Mesenchymal stem cell (in vitro differentiated cells and primary cell): ENCODE measurements around the gene BTG4.

Experiments used
- DNase-seq: peaks from one replicate; pipeline ENCODE4 v3.0.0-alpha.2; 2013
- H2AFZ ChIP-seq: one replicate; pipeline ENCODE4 v1.6.1; 2013; ENCODE audit warnings: low read depth, mild to moderate bottlenecking, control low read depth, inconsistent platforms, low read length, moderate library complexity
- H2AK5ac ChIP-seq: 2 replicates; pipeline ENCODE4 v1.6.1; 2013; ENCODE audit warnings: low read length, moderate library complexity, mild to moderate bottlenecking, inconsistent platforms; ENCODE audit not compliant: severe bottlenecking
- H2BK120ac ChIP-seq: one replicate; pipeline ENCODE4 v1.6.1; 2013; ENCODE audit warnings: low read depth, mild to moderate bottlenecking, inconsistent platforms, low read length, moderate library complexity
- H2BK12ac ChIP-seq, 2 experiments: one replicate each; pipeline ENCODE4 v1.6.1; 2013; ENCODE audit warnings: inconsistent platforms in 2 of 2, low read length in 2 of 2, mild to moderate bottlenecking in 2 of 2, moderate library complexity in 2 of 2, control low read depth in 1 of 2
- H2BK15ac ChIP-seq: one replicate; pipeline ENCODE4 v1.6.1; 2013; ENCODE audit warnings: mild to moderate bottlenecking, low read depth, inconsistent platforms; ENCODE audit not compliant: poor library complexity, severe bottlenecking
- H2BK5ac ChIP-seq: 2 replicates; pipeline ENCODE4 v1.6.1; 2013; ENCODE audit warnings: low read depth, mild to moderate bottlenecking, low read length, control low read depth, inconsistent platforms; ENCODE audit not compliant: poor library complexity, severe bottlenecking
- H3K14ac ChIP-seq, 2 experiments: one replicate each; pipeline ENCODE4 v1.6.1; 2013; ENCODE audit warnings: inconsistent platforms in 2 of 2, low read length in 2 of 2, control low read depth in 1 of 2, mild to moderate bottlenecking in 1 of 2, moderate library complexity in 1 of 2
- H3K18ac ChIP-seq, 2 experiments: one replicate each; pipeline ENCODE4 v1.6.1; 2013; ENCODE audit warnings: inconsistent platforms in 2 of 2, low read length in 2 of 2, control low read depth in 1 of 2, low read depth in 1 of 2, mild to moderate bottlenecking in 1 of 2
- H3K23ac ChIP-seq, 2 experiments: one replicate each; pipeline ENCODE4 v1.6.1; 2013; ENCODE audit warnings: inconsistent platforms in 2 of 2, low read length in 2 of 2, mild to moderate bottlenecking in 2 of 2, moderate library complexity in 2 of 2, control low read depth in 1 of 2
- H3K27ac ChIP-seq: 2 replicates; pipeline ENCODE4 v1.5.1; 2013; ENCODE audit warnings: mild to moderate bottlenecking, moderate library complexity, low read length, control low read depth, inconsistent platforms; ENCODE audit not compliant: poor library complexity, severe bottlenecking
- H3K27me3 ChIP-seq, 2 experiments: 2 replicates each; pipeline versions ENCODE4 v1.6.1 to v1.7.0; 2013; ENCODE audit warnings: low read length in 2 of 2, mild to moderate bottlenecking in 2 of 2, moderate library complexity in 2 of 2, control low read depth in 1 of 2, inconsistent platforms in 1 of 2; ENCODE audit not compliant: control insufficient read depth in 1 of 2, insufficient read depth in 1 of 2
- H3K36me3 ChIP-seq, 2 experiments: 2 replicates each; pipeline versions ENCODE4 v1.6.1 to v1.7.0; 2013; ENCODE audit warnings: low read length in 2 of 2, control low read depth in 1 of 2, inconsistent platforms in 1 of 2, low read depth in 1 of 2, mild to moderate bottlenecking in 1 of 2; ENCODE audit not compliant: insufficient read depth in 2 of 2, control insufficient read depth in 1 of 2
- H3K4ac ChIP-seq, 2 experiments: one replicate each; pipeline ENCODE4 v1.6.1; 2013; ENCODE audit warnings: inconsistent platforms in 2 of 2, low read length in 2 of 2, mild to moderate bottlenecking in 2 of 2, moderate library complexity in 2 of 2, control low read depth in 1 of 2, low read depth in 1 of 2
- H3K4me1 ChIP-seq: 2 replicates; pipeline ENCODE4 v1.6.1; 2013; ENCODE audit warnings: low read depth, low read length, control low read depth; ENCODE audit not compliant: control insufficient read depth, insufficient read depth
- H3K4me2 ChIP-seq: 2 replicates; pipeline ENCODE4 v1.6.1; 2013; ENCODE audit warnings: low read length, mild to moderate bottlenecking, inconsistent platforms; ENCODE audit not compliant: poor library complexity, severe bottlenecking
- H3K4me3 ChIP-seq, 2 experiments: 2 replicates each; pipeline versions ENCODE4 v1.5.1 to v1.7.0; 2013; ENCODE audit warnings: low read length in 2 of 2, mild to moderate bottlenecking in 2 of 2, control low read depth in 1 of 2, low read depth in 1 of 2; ENCODE audit not compliant: insufficient read depth in 1 of 2
- H3K79me1 ChIP-seq: replicated peaks from 2 replicates; pipeline ENCODE4 v1.6.1; 2013; ENCODE audit warnings: mild to moderate bottlenecking, control low read depth, low read length, inconsistent platforms; ENCODE audit not compliant: poor library complexity, severe bottlenecking
- H3K9ac ChIP-seq: 2 replicates; pipeline ENCODE4 v1.7.0; 2013; ENCODE audit warnings: mild to moderate bottlenecking, low read length, moderate library complexity
- H3K9me3 ChIP-seq: 2 replicates; pipeline ENCODE4 v1.7.0; 2013; ENCODE audit warnings: mild to moderate bottlenecking, low read length; ENCODE audit not compliant: control insufficient read depth
- H4K8ac ChIP-seq: one replicate; pipeline ENCODE4 v1.6.1; 2013; ENCODE audit warnings: inconsistent platforms, mild to moderate bottlenecking, low read length, moderate library complexity
- H4K91ac ChIP-seq: one replicate; pipeline ENCODE4 v1.6.1; 2013; ENCODE audit warnings: mild to moderate bottlenecking, low read length, inconsistent platforms
- WGBS: methylation state at CpG from one replicate; pipeline ENCODE4 v1.1.7; 2013; ENCODE audit warnings: mixed read lengths; 5-methylcytosine and 5-hydroxymethylcytosine counted together

Gene BTG4

GRCh38 chr11:111515591-111515990 lies 3.4 kb upstream of the BTG4 start:
- no peak for DNase-seq
- 73% methylated on average over 2 of the region's 2 CpGs for WGBS
- Histone ChIP-seq H2AFZ (no peak overlapping the region), H4K91ac (no peak overlapping the region), H3K4me2 (no peak overlapping the region), H3K4me1 (peaks cover 16% of the 10 kb centered on the region), H3K4me3 (no peak overlapping the region), H3K27me3 (peaks cover 0 to 3% of the 10 kb centered on the region in 2 experiments), H3K18ac (no peak overlapping the region), H3K27ac (no peak overlapping the region), H3K4ac (no peak overlapping the region), H2BK120ac (no peak overlapping the region), H3K9me3 (no peaks in the 10 kb centered on the region), H2BK15ac (no peak overlapping the region), H2BK12ac (no peak overlapping the region), H4K8ac (no peak overlapping the region), H3K79me1 (no peaks in the 10 kb centered on the region), H3K23ac (no peak overlapping the region), H2AK5ac (no peak overlapping the region), H3K9ac (no peak overlapping the region), H2BK5ac (no peak overlapping the region), H3K14ac (no peak overlapping the region), H3K36me3 (no peaks in the 10 kb centered on the region)

GRCh38 chr11:111514216-111515031 lies 2.2 kb upstream of the BTG4 start, which contains the start of gene HOATZ:
HOATZ (plus strand) TSS chr11:111514778; CDS start chr11:111514785, 7 bp downstream.
- no peak within 1 kb of the TSS for H3K4ac ChIP-seq
- H3K4me3 ChIP-seq = peak within 1 kb of the TSS; percentile 27 to 46
- no peak within 1 kb of the TSS for H2BK12ac ChIP-seq
- peak within 1 kb of the TSS; percentile 88 for H3K4me2 ChIP-seq
- H3K9ac ChIP-seq = no peak within 1 kb of the TSS
- peak within 1 kb of the TSS; percentile 68 for H2AFZ ChIP-seq
- H3K23ac ChIP-seq = no peak within 1 kb of the TSS
- no peak within 1 kb of the TSS for H4K8ac ChIP-seq
- no peaks in the 10 kb centered on the region for H3K79me1 ChIP-seq
- no peak within 1 kb of the TSS for H4K91ac ChIP-seq
- peaks cover 16% of the 10 kb centered on the region for H3K4me1 ChIP-seq
- H2BK15ac ChIP-seq = no peak within 1 kb of the TSS
- H3K14ac ChIP-seq = no peak within 1 kb of the TSS
- no peak within 1 kb of the TSS for H2BK5ac ChIP-seq
- no peaks in the 10 kb centered on the region for H3K36me3 ChIP-seq
- DNase-seq = peak; percentile 51
- no peak within 1 kb of the TSS for H3K18ac ChIP-seq
- H3K27ac ChIP-seq = no peak within 1 kb of the TSS
- H2BK120ac ChIP-seq = no peak within 1 kb of the TSS
- no peak within 1 kb of the TSS for H2AK5ac ChIP-seq
- H3K9me3 ChIP-seq = no peaks in the 10 kb centered on the region
- 11% methylated on average over 38 of the region's 39 CpGs for WGBS
- H3K27me3 ChIP-seq = peaks cover 0 to 3% of the 10 kb centered on the region in 2 experiments

- Histone ChIP-seq H2AFZ (peak overlapping the region; percentile 18), H3K14ac (no peak overlapping the region), H3K4me3 (peak overlapping the region in 1 of 2 experiments; percentile 71), H2AK5ac (no peak overlapping the region), H3K36me3 (no peaks in the 10 kb centered on the region), H3K23ac (peak overlapping the region in 1 of 2 experiments; percentile 83), H3K4ac (no peak overlapping the region), H4K8ac (no peak overlapping the region), H3K9me3 (no peaks in the 10 kb centered on the region), H2BK5ac (no peak overlapping the region), H3K9ac (peak overlapping the region; percentile 83), H4K91ac (no peak overlapping the region), H3K4me1 (peaks cover 16% of the 10 kb centered on the region), H3K4me2 (peak overlapping the region; percentile 88), H3K27me3 (peaks cover 0 to 3% of the 10 kb centered on the region in 2 experiments), H2BK15ac (no peak overlapping the region), H2BK120ac (no peak overlapping the region), H2BK12ac (no peak overlapping the region), H3K18ac (peak overlapping the region in 1 of 2 experiments; percentile 79), H3K27ac (no peak overlapping the region), H3K79me1 (no peaks in the 10 kb centered on the region)
- 26% methylated on average over 5 of the region's 6 CpGs for WGBS
- no peak for DNase-seq
These were observed 1.0 kb upstream of the BTG4 start for GRCh38 chr11:111513240-111513605.

GRCh38 chr11:111510311-111510710 lies 1.9 kb downstream of the BTG4 start:
- H3K27me3 ChIP-seq = peaks cover 0 to 3% of the 10 kb centered on the region in 2 experiments
- no peak overlapping the region for H3K18ac ChIP-seq
- no peak overlapping the region for H4K8ac ChIP-seq
- no peak overlapping the region for H3K4me3 ChIP-seq
- no peak overlapping the region for H3K23ac ChIP-seq
- no peak overlapping the region for H2AFZ ChIP-seq
- H3K9ac ChIP-seq = peak overlapping the region; percentile 46
- H3K4me2 ChIP-seq = no peak overlapping the region
- no peak overlapping the region for H3K27ac ChIP-seq
- no peaks in the 10 kb centered on the region for H3K36me3 ChIP-seq
- no peaks in the 10 kb centered on the region for H3K9me3 ChIP-seq
- H3K4me1 ChIP-seq = peaks cover 16% of the 10 kb centered on the region
- no peak overlapping the region for H3K14ac ChIP-seq
- no peak overlapping the region for H3K4ac ChIP-seq
- no CpG with 5 or more reads among the region's 1 CpG for WGBS
- no peak overlapping the region for H2BK15ac ChIP-seq
- no peak overlapping the region for H2AK5ac ChIP-seq
- no peak overlapping the region for H4K91ac ChIP-seq
- no peak for DNase-seq
- H2BK12ac ChIP-seq = no peak overlapping the region
- H2BK120ac ChIP-seq = no peak overlapping the region
- no peak overlapping the region for H2BK5ac ChIP-seq
- H3K79me1 ChIP-seq = no peaks in the 10 kb centered on the region
